Measurements from ENCODE around the gene PRXL2A. TPM values are rescaled to one million over a fixed set of nuclear protein-coding genes. Genes with fewer than 3 reads are reported as not detected.

The PRXL2A gene
- total RNA-seq, 4 donors from 2014 or later = 21.7 to 64.6 (median 38.7) TPM

GRCh38 chr10:80441831-80442230, 33.5 kb downstream of the PRXL2A start:
- Histone ChIP-seq H3K27me3 (no peaks in the 10 kb centered on the region), H3K36me3 (no peaks in the 10 kb centered on the region), H3K9me3 (no peaks in the 10 kb centered on the region), H3K27ac (no peak overlapping the region), H3K4me1 (peaks cover 0 to 9% (median 0%) of the 10 kb centered on the region in 4 donors), H3K4me3 (no peak overlapping the region)
- no peak for DNase-seq
- in situ Hi-C loops (cut with MboI; ENCODE audit: low pct_ligation_motif_present in 1 of 4, low pct_unique_long_range_greater_than_20kb in 1 of 4, low sequenced_read_pairs in 3 of 4) (loop anchor here in 3 of 4 donors (10.0 kb wide), 2 partner anchors 57 to 63 kb away; no protein-coding TSS in a partner anchor), intact Hi-C loops (cut with DNase I; ENCODE audit: low total_unique reads) (no loop called here)
- no peak for TF ChIP-seq POLR2AphosphoS5 (IDR thresholded peaks at IDR 0.05)
- no peak for TF ChIP-seq EP300 (IDR thresholded peaks at IDR 0.05; ENCODE audit: low read depth)
- no peak for TF ChIP-seq POLR2A (IDR thresholded peaks at IDR 0.05)
- TF ChIP-seq, protein P1, sequence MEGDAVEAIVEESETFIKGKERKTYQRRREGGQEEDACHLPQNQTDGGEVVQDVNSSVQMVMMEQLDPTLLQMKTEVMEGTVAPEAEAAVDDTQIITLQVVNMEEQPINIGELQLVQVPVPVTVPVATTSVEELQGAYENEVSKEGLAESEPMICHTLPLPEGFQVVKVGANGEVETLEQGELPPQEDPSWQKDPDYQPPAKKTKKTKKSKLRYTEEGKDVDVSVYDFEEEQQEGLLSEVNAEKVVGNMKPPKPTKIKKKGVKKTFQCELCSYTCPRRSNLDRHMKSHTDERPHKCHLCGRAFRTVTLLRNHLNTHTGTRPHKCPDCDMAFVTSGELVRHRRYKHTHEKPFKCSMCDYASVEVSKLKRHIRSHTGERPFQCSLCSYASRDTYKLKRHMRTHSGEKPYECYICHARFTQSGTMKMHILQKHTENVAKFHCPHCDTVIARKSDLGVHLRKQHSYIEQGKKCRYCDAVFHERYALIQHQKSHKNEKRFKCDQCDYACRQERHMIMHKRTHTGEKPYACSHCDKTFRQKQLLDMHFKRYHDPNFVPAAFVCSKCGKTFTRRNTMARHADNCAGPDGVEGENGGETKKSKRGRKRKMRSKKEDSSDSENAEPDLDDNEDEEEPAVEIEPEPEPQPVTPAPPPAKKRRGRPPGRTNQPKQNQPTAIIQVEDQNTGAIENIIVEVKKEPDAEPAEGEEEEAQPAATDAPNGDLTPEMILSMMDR (IDR thresholded peaks at IDR 0.05) = no peak
- 91% methylated on average over 8 of the region's 8 CpGs; no CpG with 5 or more reads in 1 of the 2 donors for WGBS, 2 donors (ENCODE audit: low coverage in 1 of 2)

GRCh38 chr10:80442879-80443278, 34.5 kb downstream of the PRXL2A start:
- H3K36me3 ChIP-seq = no peaks in the 10 kb centered on the region
- 43% methylated on average over 3 of the region's 3 CpGs; no CpG with 5 or more reads in 1 of the 2 donors for WGBS, 2 donors (ENCODE audit: low coverage in 1 of 2)
- H3K9me3 ChIP-seq = no peaks in the 10 kb centered on the region
- no peak overlapping the region for H3K4me3 ChIP-seq
- H3K27me3 ChIP-seq = no peaks in the 10 kb centered on the region
- in situ Hi-C loops (cut with MboI; ENCODE audit: low pct_ligation_motif_present in 1 of 4, low pct_unique_long_range_greater_than_20kb in 1 of 4, low sequenced_read_pairs in 3 of 4) = loop anchor here in 3 of 4 donors (10.0 kb wide), 2 partner anchors 58 to 62 kb away; no protein-coding TSS in a partner anchor
- intact Hi-C loops (cut with DNase I; ENCODE audit: low total_unique reads) = no loop called here
- H3K27ac ChIP-seq = no peak overlapping the region
- peaks cover 0 to 9% (median 0%) of the 10 kb centered on the region in 4 donors for H3K4me1 ChIP-seq
- DNase-seq = no peak
- TF ChIP-seq, protein P1 (IDR thresholded peaks at IDR 0.05) = no peak
- TF ChIP-seq EP300 (IDR thresholded peaks at IDR 0.05; ENCODE audit: low read depth) = no peak
- TF ChIP-seq POLR2A (IDR thresholded peaks at IDR 0.05) = no peak
- TF ChIP-seq POLR2AphosphoS5 (IDR thresholded peaks at IDR 0.05) = no peak

DNA sequence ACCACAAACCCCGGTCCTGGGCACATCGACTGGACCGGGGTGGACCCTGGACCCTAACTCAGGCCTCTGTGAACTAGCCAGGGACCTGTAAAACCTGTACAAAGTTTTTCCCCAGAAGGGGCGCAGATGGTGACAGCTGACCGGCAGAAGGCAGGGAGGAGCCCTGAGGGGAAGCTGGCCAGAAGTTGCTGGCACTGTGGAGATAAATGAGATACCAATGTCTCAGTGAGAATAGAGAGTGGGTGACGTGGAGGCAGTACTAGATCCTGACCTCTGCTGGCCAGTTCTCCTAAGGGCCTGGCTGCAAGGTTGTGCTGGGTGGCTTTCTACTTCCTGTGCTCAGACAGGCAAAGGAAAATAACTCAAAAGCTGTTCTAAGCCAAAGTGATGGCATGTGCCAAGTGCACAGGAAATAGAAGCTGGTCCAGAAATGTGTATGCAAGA, 35.2 kb downstream of the PRXL2A start:
- in situ Hi-C loops (cut with MboI; ENCODE audit: low pct_ligation_motif_present in 1 of 4, low pct_unique_long_range_greater_than_20kb in 1 of 4, low sequenced_read_pairs in 3 of 4) (loop anchor here in 3 of 4 donors (10.0 kb wide), 2 partner anchors 59 to 61 kb away; no protein-coding TSS in a partner anchor), intact Hi-C loops (cut with DNase I; ENCODE audit: low total_unique reads) (no loop called here)
- 43 to 57% methylated on average over 3 to 6 of the region's 6 CpGs for WGBS, 2 donors (ENCODE audit: low coverage in 1 of 2)
- no peak overlapping the region for H3K27ac ChIP-seq
- TF ChIP-seq POLR2AphosphoS5 (IDR thresholded peaks at IDR 0.05) = no peak
- TF ChIP-seq, protein P1 (IDR thresholded peaks at IDR 0.05) = peak in 4 of 5 experiments; percentile 36 to 61 (median 46)
- no peaks in the 10 kb centered on the region for H3K9me3 ChIP-seq
- H3K4me1 ChIP-seq = peaks cover 0 to 9% (median 0%) of the 10 kb centered on the region in 4 donors
- H3K4me3 ChIP-seq = no peak overlapping the region
- H3K27me3 ChIP-seq = no peaks in the 10 kb centered on the region
- peak; percentile 17 for DNase-seq
- H3K36me3 ChIP-seq = no peaks in the 10 kb centered on the region

DNA sequence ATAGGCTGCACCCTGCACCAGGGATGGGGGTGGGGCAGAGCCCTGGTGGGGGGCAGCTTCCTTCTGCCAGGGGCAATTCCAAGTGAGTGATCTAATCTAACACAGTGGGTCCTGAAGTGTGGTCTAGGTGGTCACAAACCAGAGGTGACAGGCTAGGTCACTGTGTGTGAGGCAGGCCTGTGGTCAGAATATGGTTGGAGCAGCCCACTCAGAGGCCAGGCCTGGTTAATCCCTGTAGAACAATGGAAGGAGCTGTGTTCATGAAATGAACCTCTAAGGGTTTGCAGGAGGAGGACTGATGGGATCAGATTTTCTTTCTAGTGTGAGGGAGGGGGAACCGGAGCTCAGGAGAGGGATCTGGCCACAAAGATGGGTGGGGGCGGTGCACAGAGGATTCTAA, 35.8 kb downstream of the PRXL2A start:
- no peak for TF ChIP-seq POLR2AphosphoS5 (IDR thresholded peaks at IDR 0.05)
- no peak for TF ChIP-seq EP300 (IDR thresholded peaks at IDR 0.05; ENCODE audit: low read depth)
- TF ChIP-seq POLR2A (IDR thresholded peaks at IDR 0.05) = no peak
- TF ChIP-seq, protein P1 (IDR thresholded peaks at IDR 0.05) = no peak
- H3K4me3 ChIP-seq = no peak overlapping the region
- no peak for DNase-seq
- in situ Hi-C loops (cut with MboI; ENCODE audit: low pct_ligation_motif_present in 1 of 4, low pct_unique_long_range_greater_than_20kb in 1 of 4, low sequenced_read_pairs in 3 of 4) = loop anchor here in 3 of 4 donors (10.0 kb wide), 2 partner anchors 59 to 61 kb away; no protein-coding TSS in a partner anchor
- no peaks in the 10 kb centered on the region for H3K27me3 ChIP-seq
- intact Hi-C loops (cut with DNase I; ENCODE audit: low total_unique reads) = loop anchor here (2.0 kb wide), 1 partner anchor 61 kb away; no protein-coding TSS in a partner anchor
- no peaks in the 10 kb centered on the region for H3K9me3 ChIP-seq
- no peaks in the 10 kb centered on the region for H3K36me3 ChIP-seq
- WGBS, 2 donors (ENCODE audit: low coverage in 1 of 2) = 33 to 46% methylated on average over 1 to 2 of the region's 2 CpGs
- H3K27ac ChIP-seq = no peak overlapping the region
- H3K4me1 ChIP-seq = peaks cover 0 to 10% (median 0%) of the 10 kb centered on the region in 4 donors
